Common myeloid progenitor, CD34-positive (primary cell): ENCODE measurements around the gene BCOR.

Source experiments
- CTCF ChIA-PET: fragments of 350-600 bp; sonication (Branson Sonifier 250); formaldehyde crosslinking; loops from one replicate; lab custom pipeline; 2021; ENCODE audit warnings: antibody characterized with exemption; lab: Charles Lee
- POLR2A ChIA-PET: fragments of 350-600 bp; sonication (Branson Sonifier 250); formaldehyde crosslinking; loops from one replicate; lab custom pipeline; 2021; ENCODE audit warnings: antibody characterized with exemption; lab: Charles Lee
- DNase-seq, 3 donors: peaks; one replicate each; pipeline versions ENCODE4 v3.0.0 to v3.0.0-alpha.2; 2013
- H3K27ac ChIP-seq, 2 experiments: 1 replicate in 1 of 2; 2 replicates in 1 of 2; pipeline ENCODE4 v1.7.0; 2013; ENCODE audit warnings: inconsistent platforms in 2 of 2, low read length in 2 of 2, mild to moderate bottlenecking in 2 of 2, low read depth in 1 of 2, moderate library complexity in 1 of 2; ENCODE audit not compliant: severe bottlenecking in 2 of 2, insufficient read depth in 1 of 2, poor library complexity in 1 of 2
- H3K27me3 ChIP-seq, 5 experiments: replicated peaks in 2 of 5; 1 replicate in 3 of 5; 2 replicates in 2 of 5; pipeline versions ENCODE4 v1.6.1 to v1.7.0; 2013; ENCODE audit warnings: low read length in 4 of 5, mild to moderate bottlenecking in 2 of 5, moderate library complexity in 2 of 5, inconsistent platforms in 1 of 5; ENCODE audit not compliant: insufficient read depth in 5 of 5, control insufficient read depth in 4 of 5
- H3K36me3 ChIP-seq, 4 experiments: 1 replicate in 2 of 4; 2 replicates in 2 of 4; pipeline versions ENCODE4 v1.6.1 to v1.7.0; 2013; ENCODE audit warnings: low read length in 3 of 4, control low read depth in 1 of 4, mild to moderate bottlenecking in 1 of 4; ENCODE audit not compliant: control insufficient read depth in 4 of 4, insufficient read depth in 4 of 4
- H3K4me1 ChIP-seq, 4 experiments: 1 replicate in 3 of 4; 2 replicates in 1 of 4; pipeline versions ENCODE4 v1.6.1 to v1.7.1; 2013; ENCODE audit warnings: low read length in 3 of 4, mild to moderate bottlenecking in 3 of 4, control low read depth in 1 of 4, inconsistent platforms in 1 of 4, moderate library complexity in 1 of 4; ENCODE audit not compliant: control insufficient read depth in 4 of 4, insufficient read depth in 4 of 4; ENCODE audit errors: control extremely low read depth in 1 of 4
- H3K4me3 ChIP-seq, 7 experiments: 1 replicate in 4 of 7; 2 replicates in 3 of 7; pipeline versions ENCODE4 v1.5.1 to v1.7.0; 2013; ENCODE audit warnings: mild to moderate bottlenecking in 7 of 7, low read length in 6 of 7, moderate library complexity in 6 of 7, inconsistent platforms in 2 of 7, low read depth in 2 of 7, control low read depth in 1 of 7; ENCODE audit not compliant: insufficient read depth in 4 of 7, control insufficient read depth in 1 of 7; ENCODE audit errors: extremely low read depth in 1 of 7
- H3K9me3 ChIP-seq, 5 experiments: 1 replicate in 4 of 5; 2 replicates in 1 of 5; pipeline versions ENCODE4 v1.6.1 to v1.7.1; 2013; ENCODE audit warnings: low read length in 4 of 5, mild to moderate bottlenecking in 2 of 5, inconsistent platforms in 1 of 5, low read depth in 1 of 5, moderate library complexity in 1 of 5; ENCODE audit not compliant: control insufficient read depth in 4 of 5, insufficient read depth in 2 of 5; ENCODE audit errors: control extremely low read depth in 1 of 5
- WGBS: methylation state at CpG from one replicate; pipeline ENCODE4 v1.1.5; 2013; ENCODE audit not compliant: insufficient coverage; 5-methylcytosine and 5-hydroxymethylcytosine counted together

Gene BCOR

GRCh38 chrX:40108162-40108958 is 10.6 kb upstream of the BCOR start:
- CTCF ChIA-PET: interaction anchor here (0.6 to 1.5 kb wide), 2 partner anchors 11 to 371 kb away, joined by 3 read pairs; no protein-coding TSS in a partner anchor
- Histone ChIP-seq H3K4me1 (peaks cover 6 to 43% (median 38%) of the 10 kb centered on the region in 4 experiments), H3K4me3 (peak overlapping the region in 4 of 7 experiments; percentile 23 to 72 (median 51)), H3K27me3 (peaks cover 0 to 80% (median 0%) of the 10 kb centered on the region in 5 experiments), H3K36me3 (no peaks in the 10 kb centered on the region), H3K27ac (peak overlapping the region in 1 of 2 experiments; percentile 49), H3K9me3 (peaks cover 0 to 16% (median 0%) of the 10 kb centered on the region in 5 experiments)
- peak in 1 of 3 donors; percentile 17 for DNase-seq
- POLR2A ChIA-PET: interaction anchor here (1.7 to 3.7 kb wide), 2 partner anchors 11 to 45 kb away, joined by 8 to 17 read pairs; partner anchors contain the start of gene BCOR
- 20% methylated on average over 55 of the region's 66 CpGs for WGBS

GRCh38 chrX:40107291-40108161 is 9.8 kb upstream of the BCOR start:
- Histone ChIP-seq H3K36me3 (no peaks in the 10 kb centered on the region), H3K9me3 (peaks cover 0 to 18% (median 0%) of the 10 kb centered on the region in 5 experiments), H3K27ac (peak overlapping the region in 1 of 2 experiments; percentile 49), H3K27me3 (peaks cover 0 to 89% (median 0%) of the 10 kb centered on the region in 5 experiments), H3K4me3 (peak overlapping the region in 4 of 7 experiments; percentile 39 to 71 (median 47)), H3K4me1 (peaks cover 6 to 43% (median 38%) of the 10 kb centered on the region in 4 experiments)
- CTCF ChIA-PET: interaction anchor here (1.5 kb wide), 1 partner anchor 12 kb away, joined by 3 read pairs; no protein-coding TSS in a partner anchor
- POLR2A ChIA-PET: interaction anchor here (1.7 to 3.7 kb wide), 2 partner anchors 10 to 45 kb away, joined by 8 to 17 read pairs; partner anchors contain the start of gene BCOR
- 19% methylated on average over 61 of the region's 76 CpGs for WGBS
- DNase-seq: peak in 2 of 3 donors; percentile 78 to 86

- H3K9me3 ChIP-seq: peaks cover 0 to 19% (median 0%) of the 10 kb centered on the region in 5 experiments
- H3K4me3 ChIP-seq: peak overlapping the region in 6 of 7 experiments; percentile 34 to 71 (median 47)
- peaks cover 0 to 92% (median 0%) of the 10 kb centered on the region in 5 experiments for H3K27me3 ChIP-seq
- 5% methylated on average over 23 of the region's 36 CpGs for WGBS
- POLR2A ChIA-PET: interaction anchor here (1.6 to 3.7 kb wide), 3 partner anchors 9 to 46 kb away, joined by 3 to 17 read pairs (median 8); partner anchors contain the start of gene BCOR
- H3K36me3 ChIP-seq: no peaks in the 10 kb centered on the region
- H3K4me1 ChIP-seq: peaks cover 6 to 43% (median 35%) of the 10 kb centered on the region in 4 experiments
- DNase-seq: no peak
- H3K27ac ChIP-seq: peak overlapping the region in 1 of 2 experiments; percentile 43
- CTCF ChIA-PET: interaction anchor here (1.5 kb wide), 1 partner anchor 13 kb away, joined by 3 read pairs; no protein-coding TSS in a partner anchor
Observed at GRCh38 chrX:40106676-40107290, 9.0 kb upstream of the BCOR start.

GRCh38 chrX:40105835-40106675 is 8.3 kb upstream of the BCOR start:
- peaks cover 6 to 46% (median 37%) of the 10 kb centered on the region in 4 experiments for H3K4me1 ChIP-seq
- H3K36me3 ChIP-seq: no peaks in the 10 kb centered on the region
- H3K27ac ChIP-seq: peak overlapping the region in 1 of 2 experiments; percentile 43
- peak in 2 of 3 donors; percentile 75 to 78 for DNase-seq
- ChIA-PET CTCF (no interaction called here), POLR2A (interaction anchor here (1.6 kb wide), 1 partner anchor 43 kb away, joined by 3 read pairs; no protein-coding TSS in a partner anchor)
- peaks cover 0 to 19% (median 0%) of the 10 kb centered on the region in 5 experiments for H3K9me3 ChIP-seq
- 7% methylated on average over 49 of the region's 85 CpGs for WGBS
- H3K27me3 ChIP-seq: peaks cover 0 to 92% (median 0%) of the 10 kb centered on the region in 5 experiments
- H3K4me3 ChIP-seq: peak overlapping the region; percentile 34 to 71 (median 60)

DNA sequence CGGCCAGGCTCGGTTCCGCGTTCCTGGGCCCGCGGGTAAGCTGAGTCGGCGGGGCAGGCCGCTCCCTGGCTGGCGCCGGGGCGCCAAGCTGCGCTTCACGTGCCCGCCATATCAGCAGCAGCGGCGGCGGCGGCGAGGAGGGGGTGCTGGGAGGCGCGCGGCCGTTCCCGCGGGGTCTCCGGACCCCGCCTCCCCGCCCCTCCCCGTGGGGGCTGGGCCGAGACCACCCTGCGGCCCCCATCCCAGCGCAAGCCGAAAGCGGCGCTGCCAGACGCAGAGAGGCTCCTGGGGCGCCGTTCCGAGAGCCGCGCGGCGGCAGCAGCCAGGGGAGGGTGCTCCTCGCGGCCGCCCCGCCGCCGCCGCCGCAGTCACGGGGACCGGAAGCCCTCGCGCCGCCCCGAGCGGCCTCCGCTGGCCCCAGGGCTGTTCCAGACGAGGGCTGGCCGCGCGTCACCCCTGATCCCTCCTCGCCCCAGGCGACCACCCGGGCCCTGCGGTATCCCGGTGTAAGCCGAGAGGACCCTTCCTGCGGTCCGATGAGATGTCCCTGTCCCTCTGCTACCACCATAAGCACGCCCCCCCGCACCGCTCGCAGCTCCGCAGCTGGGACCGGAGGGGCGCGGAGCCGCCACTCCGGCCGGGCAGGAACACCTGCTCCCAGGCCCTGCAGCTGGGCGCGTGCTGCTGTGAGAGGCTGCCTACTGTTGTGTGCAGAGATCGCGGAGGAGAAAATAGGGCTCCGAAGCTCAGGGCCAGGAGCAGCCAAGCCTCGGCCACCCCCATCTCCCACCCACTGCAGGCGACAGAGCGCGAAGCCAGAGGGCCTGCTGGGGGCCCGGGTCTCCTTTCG is 7.5 kb upstream of the BCOR start:
- POLR2A ChIA-PET: interaction anchor here (1.6 kb wide), 1 partner anchor 44 kb away, joined by 3 read pairs; no protein-coding TSS in a partner anchor
- Histone ChIP-seq H3K27me3 (peaks cover 0 to 97% (median 0%) of the 10 kb centered on the region in 5 experiments), H3K9me3 (peaks cover 0 to 19% (median 0%) of the 10 kb centered on the region in 5 experiments), H3K27ac (peak overlapping the region in 1 of 2 experiments; percentile 43), H3K36me3 (no peaks in the 10 kb centered on the region), H3K4me1 (peaks cover 3 to 53% (median 42%) of the 10 kb centered on the region in 4 experiments), H3K4me3 (peak overlapping the region; percentile 16 to 71 (median 60))
- CTCF ChIA-PET: interaction anchor here (0.8 to 1.1 kb wide), 3 partner anchors 11 to 49 kb away, joined by 3 to 4 read pairs (median 3); no protein-coding TSS in a partner anchor
- DNase-seq: peak in 2 of 3 donors; percentile 42 to 53
- 9% methylated on average over 76 of the region's 94 CpGs for WGBS
